Inferior parietal cortex (tissue), 1 donor: Measurements from ENCODE around the gene RPL31.

ENCODE experiments used
- DNase-seq: peaks from one replicate; pipeline ENCODE4 v3.0.0-alpha.2; 2016; ENCODE audit errors: extremely low spot score

The RPL31 gene

GRCh38 chr2:100975521-100975785 is 26.6 kb upstream of the RPL31 start:
- DNase-seq: no peak

- DNase-seq: no peak
These were observed 26.0 kb upstream of the RPL31 start for GRCh38 chr2:100976061-100976460.

GRCh38 chr2:100976645-100977391 is 25.3 kb upstream of the RPL31 start:
- no peak for DNase-seq

GRCh38 chr2:100977511-100977910 is 24.6 kb upstream of the RPL31 start:
- DNase-seq: no peak

- peak; percentile 32 for DNase-seq
These were observed 23.4 kb upstream of the RPL31 start for GRCh38 chr2:100978582-100979191.

GRCh38 chr2:100980046-100980445 is 22.0 kb upstream of the RPL31 start:
- DNase-seq: no peak

- DNase-seq: no peak
These were observed 21.1 kb upstream of the RPL31 start for GRCh38 chr2:100981011-100981410.

GRCh38 chr2:100982431-100982861 is 19.6 kb upstream of the RPL31 start:
- DNase-seq: no peak

GRCh38 chr2:100983201-100983600 is 18.9 kb upstream of the RPL31 start:
- no peak for DNase-seq

GRCh38 chr2:100983684-100984310 is 18.3 kb upstream of the RPL31 start:
- DNase-seq: peak; percentile 24

GRCh38 chr2:100984892-100985307 is 17.2 kb upstream of the RPL31 start:
- DNase-seq: peak; percentile 81

GRCh38 chr2:100986157-100986556 is 15.9 kb upstream of the RPL31 start:
- DNase-seq: no peak

- no peak for DNase-seq
These were observed 14.6 kb upstream of the RPL31 start for GRCh38 chr2:100987536-100987935.

- DNase-seq: no peak
These were observed 14.1 kb upstream of the RPL31 start for GRCh38 chr2:100987974-100988373.

GRCh38 chr2:100988630-100989417 is 13.3 kb upstream of the RPL31 start:
- DNase-seq: no peak

- DNase-seq: no peak
These were observed 12.4 kb upstream of the RPL31 start for GRCh38 chr2:100989666-100990065.

- DNase-seq: no peak
These were observed 11.9 kb upstream of the RPL31 start for GRCh38 chr2:100990166-100990565.

- DNase-seq: no peak
These were observed 11.3 kb upstream of the RPL31 start for GRCh38 chr2:100990650-100991403.

GRCh38 chr2:100991404-100991773 is 10.7 kb upstream of the RPL31 start:
- no peak for DNase-seq

- no peak for DNase-seq
These were observed 9.8 kb upstream of the RPL31 start for GRCh38 chr2:100992262-100992661.

GRCh38 chr2:100993294-100993693 is 8.8 kb upstream of the RPL31 start:
- no peak for DNase-seq
